ENCODE data around the gene IMMP2L. TPM values are rescaled to one million over a fixed set of nuclear protein-coding genes. Genes with fewer than 3 reads are reported as not detected.

IMMP2L gene
- total RNA-seq, 2 donors from 2014 or later, result 13.1 to 22.7 TPM

GRCh38 chr7:111528331-111528730, 34.0 kb downstream of the IMMP2L start:
- Histone ChIP-seq H3K4me3 (no peak overlapping the region), H3K27ac (no peak overlapping the region), H3K4me1 (ENCODE audit: control insufficient read depth in 1 of 2, low read depth in 2 of 2) (peaks cover 29 to 47% of the 10 kb centered on the region in 2 donors), H3K9me3 (no peaks in the 10 kb centered on the region), H3K27me3 (replicated peaks; ENCODE audit: insufficient read depth) (no peaks in the 10 kb centered on the region), H3K36me3 (no peaks in the 10 kb centered on the region)
- ATAC-seq (ENCODE audit: insufficient number of reproducible peaks, low FRiP score, low read depth), result no peak
- no peak for TF ChIP-seq CTCF (IDR thresholded peaks at IDR 0.05)
- DNase-seq (ENCODE audit: low spot score), result no peak

DNA sequence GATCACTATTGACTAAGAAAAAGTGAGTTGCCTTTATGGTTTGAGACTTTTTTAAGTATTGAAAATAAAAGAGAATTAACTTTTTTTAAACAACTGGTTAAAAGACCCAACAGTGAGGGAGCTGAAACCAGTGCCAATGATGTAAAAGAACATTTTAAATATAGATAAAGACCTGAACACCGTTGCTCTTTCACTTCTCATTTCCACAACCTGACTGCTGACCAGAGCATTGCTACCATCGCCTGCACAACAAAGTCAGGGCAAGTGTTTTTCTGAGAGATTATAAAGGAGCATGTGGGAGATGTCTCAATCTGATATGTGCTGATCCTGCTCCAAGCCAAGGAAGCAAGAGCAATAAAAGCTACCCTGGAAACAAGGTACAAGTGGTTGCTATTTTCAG, 34.7 kb downstream of the IMMP2L start:
- Histone ChIP-seq H3K4me1 (ENCODE audit: control insufficient read depth in 1 of 2, low read depth in 2 of 2) (peaks cover 24 to 44% of the 10 kb centered on the region in 2 donors), H3K27me3 (replicated peaks; ENCODE audit: insufficient read depth) (no peaks in the 10 kb centered on the region), H3K9me3 (no peaks in the 10 kb centered on the region), H3K4me3 (no peak overlapping the region), H3K27ac (no peak overlapping the region), H3K36me3 (no peaks in the 10 kb centered on the region)
- TF ChIP-seq CTCF (IDR thresholded peaks at IDR 0.05), result no peak
- ATAC-seq (ENCODE audit: insufficient number of reproducible peaks, low FRiP score, low read depth), result no peak
- DNase-seq (ENCODE audit: low spot score), result no peak

GRCh38 chr7:111525100-111525499, 37.2 kb downstream of the IMMP2L start:
- ATAC-seq (ENCODE audit: insufficient number of reproducible peaks, low FRiP score, low read depth), result no peak

GRCh38 chr7:111521660-111522059, 40.6 kb downstream of the IMMP2L start:
- Histone ChIP-seq H3K27ac (no peak overlapping the region), H3K27me3 (replicated peaks; ENCODE audit: insufficient read depth) (no peaks in the 10 kb centered on the region), H3K9me3 (no peaks in the 10 kb centered on the region), H3K4me1 (ENCODE audit: control insufficient read depth in 1 of 2, low read depth in 2 of 2) (no peaks in the 10 kb centered on the region), H3K4me3 (no peak overlapping the region), H3K36me3 (no peaks in the 10 kb centered on the region)
- no peak for ATAC-seq (ENCODE audit: insufficient number of reproducible peaks, low FRiP score, low read depth)
- TF ChIP-seq CTCF (IDR thresholded peaks at IDR 0.05), result no peak
- DNase-seq (ENCODE audit: low spot score), result no peak

More at GRCh38 chr7:111525100-111525499, 37.2 kb downstream of the IMMP2L start:
- no peak for DNase-seq (ENCODE audit: low spot score)
- peaks cover 11 to 23% of the 10 kb centered on the region in 2 donors for H3K4me1 ChIP-seq (ENCODE audit: control insufficient read depth in 1 of 2, low read depth in 2 of 2)
- H3K4me3 ChIP-seq, result no peak overlapping the region
- TF ChIP-seq CTCF (IDR thresholded peaks at IDR 0.05), result no peak
- H3K36me3 ChIP-seq, result no peaks in the 10 kb centered on the region
- no peaks in the 10 kb centered on the region for H3K27me3 ChIP-seq (replicated peaks; ENCODE audit: insufficient read depth)
- H3K9me3 ChIP-seq, result no peaks in the 10 kb centered on the region
- H3K27ac ChIP-seq, result no peak overlapping the region

GRCh38 chr7:111518264-111518663, 44.0 kb downstream of the IMMP2L start:
- no peaks in the 10 kb centered on the region for H3K36me3 ChIP-seq
- no peaks in the 10 kb centered on the region for H3K4me1 ChIP-seq (ENCODE audit: control insufficient read depth in 1 of 2, low read depth in 2 of 2)
- no peak overlapping the region for H3K4me3 ChIP-seq
- H3K27me3 ChIP-seq (replicated peaks; ENCODE audit: insufficient read depth), result no peaks in the 10 kb centered on the region
- TF ChIP-seq CTCF (IDR thresholded peaks at IDR 0.05), result no peak
- H3K9me3 ChIP-seq, result no peaks in the 10 kb centered on the region
- DNase-seq (ENCODE audit: low spot score), result no peak
- no peak overlapping the region for H3K27ac ChIP-seq
- ATAC-seq (ENCODE audit: insufficient number of reproducible peaks, low FRiP score, low read depth), result no peak

Measured in thoracic aorta (tissue), 2 donors.